GM19438 (cell line): ENCODE results near the gene FAM237A.

ENCODE experiments used
- ATAC-seq: cut with Tn5 transposase; IDR thresholded peaks from one replicate; pipeline ENCODE4 v1.9.1; 2021; ENCODE audit warnings: low read depth; ENCODE audit not compliant: unreplicated experiment

Gene FAM237A

GRCh38 chr2:206688453-206688852 is 46.2 kb downstream of the FAM237A start:
- ATAC-seq = no peak

- no peak for ATAC-seq
These were observed 46.7 kb downstream of the FAM237A start for GRCh38 chr2:206688990-206689389.

- no peak for ATAC-seq
These were observed 50.7 kb downstream of the FAM237A start for GRCh38 chr2:206692971-206693370.

GRCh38 chr2:206693399-206694137 is 51.3 kb downstream of the FAM237A start:
- ATAC-seq = no peak

- ATAC-seq = no peak
These were observed 54.6 kb downstream of the FAM237A start for GRCh38 chr2:206696910-206697309.

- ATAC-seq = no peak
These were observed 56.5 kb downstream of the FAM237A start for GRCh38 chr2:206698811-206699210.
